SK-N-SH (cell line): ENCODE measurements around the gene CPN2. TPM values are rescaled to one million over a fixed set of nuclear protein-coding genes. Genes with fewer than 3 reads are reported as not detected.

Source experiments
- EZH2phosphoT487 ChIP-seq: fragments of 200-600 bp; sonication (generic); IDR thresholded peaks from 2 replicates; pipeline ENCODE4 v1.6.1; 2017; ENCODE audit warnings: low read depth, mixed run types, mild to moderate bottlenecking, antibody characterized with exemption, moderate library complexity, borderline replicate concordance
- ZBTB33 ChIP-seq: IDR thresholded peaks from 2 replicates; pipeline ENCODE4 v1.4.0; 2012; ENCODE audit warnings: low read depth, borderline replicate concordance
- polyA plus RNA-seq, 3 experiments: library from polyadenylated mRNA; depleted of rRNA; stranded (reverse); fragments of >200 nt; gene quantifications; 2 replicates each; pipeline ENCODE4 v1.2.3, GENCODE V29; 2012

The CPN2 gene
- polyA plus RNA-seq, 1 of the 3 experiments (the other 2 are of a cell fraction) = not detected

GRCh38 chr3:194292331-194292730 is 58.8 kb downstream of the CPN2 start (continued):
- TF ChIP-seq EZH2phosphoT487 (no peak), ZBTB33 (no peak)

Other genes starting within 250 kb of the CPN2 start
- gene HES1, start 215.2 kb downstream of the CPN2 start, polyA plus RNA-seq (2012; rRNA removed) = 152 and 225 TPM in 2 replicates
- 0.02 and 0.03 TPM in 2 replicates for gene LRRC15, start 18.4 kb upstream of the CPN2 start, polyA plus RNA-seq (2012; rRNA removed)
- gene GP5, start 47.9 kb upstream of the CPN2 start, polyA plus RNA-seq (2012; rRNA removed) = 0.13 and 0.23 TPM in 2 replicates
- 48.2 and 67.2 TPM in 2 replicates for gene ATP13A3, start 135.7 kb upstream of the CPN2 start, polyA plus RNA-seq (2012; rRNA removed)